ENCODE measurements around the gene PCNP. TPM values are rescaled to one million over a fixed set of nuclear protein-coding genes. Genes with fewer than 3 reads are reported as not detected.
A peak's percentile ranks its signal among the peaks of the same experiment; 100 is the strongest.
"Not testable (repeated sequence)": the region's sequence is repeated elsewhere in the genome, so short reads cannot be mapped to it uniquely, and the experiment has no call there.

Gene PCNP
- total and polyA plus RNA-seq, 5 donors: 81.4 to 152 (median 145) TPM

DNA sequence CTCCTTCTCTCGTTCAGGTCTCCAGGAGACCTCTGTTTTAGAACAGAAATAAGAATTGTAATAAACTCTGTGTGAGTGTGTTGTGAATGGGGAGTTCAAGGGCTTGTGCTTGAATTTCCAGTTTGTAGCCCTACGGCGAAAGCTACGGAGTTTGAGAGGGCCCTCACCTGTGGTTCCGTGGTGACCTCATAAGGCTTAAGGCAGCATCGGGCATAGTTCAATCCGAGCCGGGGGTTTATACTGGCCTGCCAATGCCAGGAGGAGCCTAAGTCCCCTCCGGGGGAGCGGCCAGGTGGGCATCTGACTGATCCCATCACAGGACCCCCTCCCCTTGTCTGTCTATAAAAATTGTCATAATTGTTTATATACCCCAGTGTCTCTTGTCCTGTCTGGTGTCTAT lies 59.2 kb downstream of the PCNP start:
- no peak for DNase-seq
- intact Hi-C loops (cut with DNase I): no loop called here
- ATAC-seq: no peak
- Histone ChIP-seq H3K27me3 (ENCODE audit: control insufficient read depth, insufficient read depth) (no peaks in the 10 kb centered on the region), H3K27ac (ENCODE audit: low read length) (no peak overlapping the region), H3K4me1 (ENCODE audit: control insufficient read depth, insufficient read depth, low read length) (no peaks in the 10 kb centered on the region), H3K9me3 (ENCODE audit: control insufficient read depth, low read length) (no peaks in the 10 kb centered on the region), H3K4me3 (ENCODE audit: low read length) (no peak overlapping the region)
- 89% methylated on average over 10 of the region's 10 CpGs for WGBS

DNA sequence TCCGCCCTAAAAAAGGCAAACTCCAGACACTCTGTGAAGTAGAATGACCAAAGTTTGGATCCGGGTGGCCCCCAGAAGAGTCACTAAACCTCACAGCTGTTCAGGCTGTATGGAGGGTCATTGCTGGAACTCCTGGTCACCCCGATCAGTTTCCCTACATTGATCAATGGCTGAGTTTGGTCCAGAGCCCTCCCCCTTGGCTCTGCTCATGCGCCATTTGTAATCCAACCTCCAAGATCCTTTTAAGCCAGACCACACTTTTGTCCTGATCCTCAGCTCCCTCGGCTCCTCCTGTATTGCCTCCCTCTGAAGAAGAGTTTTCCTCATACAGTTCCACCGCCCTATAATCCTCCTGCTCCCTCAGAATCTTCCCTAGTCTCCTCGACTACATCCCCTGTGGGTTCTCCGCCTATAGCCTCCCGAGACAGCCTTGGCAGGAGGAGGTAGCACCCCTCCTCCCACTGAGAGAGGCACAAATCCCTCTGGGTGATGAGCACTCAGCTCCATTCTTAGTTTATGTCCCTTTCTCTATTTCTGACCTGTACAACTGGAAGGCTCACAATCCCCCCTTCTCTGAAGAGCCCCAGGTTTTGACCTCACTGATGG lies 60.7 kb downstream of the PCNP start:
- 73% methylated on average over 9 of the region's 9 CpGs for WGBS
- no peaks in the 10 kb centered on the region for H3K9me3 ChIP-seq (ENCODE audit: control insufficient read depth, low read length)
- DNase-seq (no peak), ATAC-seq (no peak)
- no peaks in the 10 kb centered on the region for H3K27me3 ChIP-seq (ENCODE audit: control insufficient read depth, insufficient read depth)
- intact Hi-C loops (cut with DNase I): no loop called here
- H3K27ac ChIP-seq (ENCODE audit: low read length): no peak overlapping the region
- no peaks in the 10 kb centered on the region for H3K4me1 ChIP-seq (ENCODE audit: control insufficient read depth, insufficient read depth, low read length)
- H3K4me3 ChIP-seq (ENCODE audit: low read length): no peak overlapping the region

DNA sequence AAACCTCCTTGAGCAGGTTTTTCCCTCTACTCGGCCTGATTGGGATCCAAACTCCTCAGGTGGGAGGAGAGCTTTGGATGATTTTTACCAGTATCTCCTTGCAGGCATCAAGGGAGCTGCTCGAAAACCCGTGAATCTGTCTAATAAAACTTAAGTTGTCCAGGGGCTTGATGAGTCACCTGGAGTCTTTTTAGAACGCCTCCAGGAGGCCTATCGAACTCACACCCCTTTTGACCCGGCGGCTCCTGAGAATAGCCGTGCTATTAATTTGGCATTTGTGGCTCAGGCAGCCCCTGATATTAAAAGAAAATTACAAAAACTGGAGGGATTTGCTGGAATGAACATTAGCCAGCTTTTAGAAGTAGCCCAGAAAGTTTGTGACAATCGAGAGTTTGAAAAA lies 61.4 kb downstream of the PCNP start:
- intact Hi-C loops (cut with DNase I): no loop called here
- no peak for DNase-seq
- no peak overlapping the region for H3K4me3 ChIP-seq (ENCODE audit: low read length)
- no peaks in the 10 kb centered on the region for H3K27me3 ChIP-seq (ENCODE audit: control insufficient read depth, insufficient read depth)
- no peaks in the 10 kb centered on the region for H3K9me3 ChIP-seq (ENCODE audit: control insufficient read depth, low read length)
- 79% methylated on average over 9 of the region's 9 CpGs for WGBS
- H3K27ac ChIP-seq (ENCODE audit: low read length): no peak overlapping the region
- no peaks in the 10 kb centered on the region for H3K4me1 ChIP-seq (ENCODE audit: control insufficient read depth, insufficient read depth, low read length)
- no peak for ATAC-seq

DNA sequence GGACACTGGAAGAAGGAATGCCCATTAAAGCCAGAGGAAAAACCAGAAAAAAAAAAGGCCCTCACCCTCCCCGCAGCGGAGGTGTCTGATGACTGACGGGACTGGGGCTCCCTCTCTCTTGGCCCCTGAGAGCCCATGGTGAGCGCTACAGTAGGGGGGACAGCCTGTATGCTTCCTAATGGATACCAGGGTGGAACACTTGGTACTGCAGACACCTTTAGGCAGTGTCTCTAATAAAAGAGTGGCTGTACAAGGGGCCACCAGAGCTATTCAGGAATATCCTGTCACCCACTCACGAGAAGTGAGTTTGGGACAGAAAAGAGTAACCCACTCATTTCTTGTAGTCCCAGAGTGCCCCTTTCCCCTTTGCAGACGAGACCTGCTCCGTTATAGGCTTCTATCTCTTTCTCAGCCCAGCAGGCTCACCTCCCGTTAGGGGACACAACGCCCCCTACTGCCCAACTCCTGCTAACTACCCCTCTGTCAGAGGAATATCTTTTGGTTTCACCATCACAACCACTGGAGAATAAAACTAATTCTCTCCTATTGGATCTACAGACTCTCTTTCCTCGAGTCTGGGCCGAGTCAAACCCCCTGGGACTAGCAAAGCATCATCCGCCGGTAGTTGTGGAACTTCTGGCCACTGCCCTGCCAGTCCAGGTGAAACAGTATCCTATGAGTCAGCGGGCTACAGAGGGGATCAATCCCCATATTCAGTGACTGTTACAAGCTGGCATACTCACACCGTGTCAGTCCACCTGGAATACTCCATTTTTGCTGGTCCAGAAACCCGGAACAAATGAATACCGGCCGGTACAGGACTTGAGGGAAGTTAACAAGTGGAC lies 62.2 kb downstream of the PCNP start:
- peak; percentile 46 to 78 (median 70) for DNase-seq
- H3K27me3 ChIP-seq (ENCODE audit: control insufficient read depth, insufficient read depth): no peaks in the 10 kb centered on the region
- no peaks in the 10 kb centered on the region for H3K9me3 ChIP-seq (ENCODE audit: control insufficient read depth, low read length)
- no peaks in the 10 kb centered on the region for H3K4me1 ChIP-seq (ENCODE audit: control insufficient read depth, insufficient read depth, low read length)
- ATAC-seq: peak; percentile 80 to 81
- no peak overlapping the region for H3K4me3 ChIP-seq (ENCODE audit: low read length)
- 46% methylated on average over 18 of the region's 18 CpGs for WGBS
- no peak overlapping the region for H3K27ac ChIP-seq (ENCODE audit: low read length)
- intact Hi-C loops (cut with DNase I): no loop called here

DNA sequence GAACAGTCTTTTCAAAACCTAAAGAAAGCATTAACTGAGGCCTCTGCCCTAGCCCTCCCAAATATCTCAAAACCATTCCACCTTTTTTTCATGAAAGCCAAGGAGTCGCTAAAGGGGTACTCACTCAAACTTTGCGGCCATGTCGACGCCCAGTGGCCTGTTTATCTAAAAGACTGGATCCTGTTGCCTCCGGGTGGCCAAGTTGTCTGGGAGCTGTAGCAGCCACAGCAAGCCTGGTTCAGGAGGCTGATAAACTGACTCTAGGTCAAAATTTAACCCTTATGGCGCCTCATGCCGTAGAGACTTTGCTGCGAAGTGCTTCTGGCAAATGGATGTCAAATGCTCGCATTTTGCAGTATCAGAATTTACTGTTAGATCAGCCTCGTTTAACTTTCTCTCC lies 63.5 kb downstream of the PCNP start:
- DNase-seq: no peak
- intact Hi-C loops (cut with DNase I): no loop called here
- Histone ChIP-seq H3K9me3 (ENCODE audit: control insufficient read depth, low read length) (no peaks in the 10 kb centered on the region), H3K27ac (ENCODE audit: low read length) (no peak overlapping the region), H3K27me3 (ENCODE audit: control insufficient read depth, insufficient read depth) (no peaks in the 10 kb centered on the region), H3K4me3 (ENCODE audit: low read length) (no peak overlapping the region), H3K4me1 (ENCODE audit: control insufficient read depth, insufficient read depth, low read length) (no peaks in the 10 kb centered on the region)
- ATAC-seq: no peak
- 70% methylated on average over 10 of the region's 10 CpGs for WGBS

DNA sequence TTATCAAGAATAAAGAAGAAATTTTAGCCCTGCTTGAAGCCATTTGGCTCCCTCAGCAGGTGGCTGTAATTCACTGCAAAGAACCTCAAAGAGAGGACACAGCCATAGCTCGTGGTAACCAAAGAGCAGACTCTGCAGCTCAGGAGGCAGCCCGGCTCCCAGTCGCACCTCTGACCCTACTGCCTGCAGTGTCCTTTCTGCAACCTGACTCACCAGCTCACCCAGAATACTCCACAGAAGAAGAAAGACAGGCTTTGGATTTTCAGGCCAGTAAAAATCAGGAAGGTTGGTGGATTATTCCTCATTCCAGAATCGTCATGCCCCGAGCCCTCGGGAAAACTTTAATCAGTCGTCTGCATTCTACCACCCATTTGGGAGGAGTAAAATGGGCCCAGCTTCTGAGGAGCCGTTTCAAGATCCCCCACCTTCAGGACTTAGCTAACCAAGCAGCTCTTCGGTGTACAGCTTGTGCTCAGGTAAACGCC lies 64.3 kb downstream of the PCNP start:
- intact Hi-C loops (cut with DNase I): no loop called here
- no peaks in the 10 kb centered on the region for H3K27me3 ChIP-seq (ENCODE audit: control insufficient read depth, insufficient read depth)
- DNase-seq (no peak), ATAC-seq (no peak)
- no peak overlapping the region for H3K4me3 ChIP-seq (ENCODE audit: low read length)
- WGBS: 76% methylated on average over 10 of the region's 10 CpGs
- no peak overlapping the region for H3K27ac ChIP-seq (ENCODE audit: low read length)
- H3K9me3 ChIP-seq (ENCODE audit: control insufficient read depth, low read length): no peaks in the 10 kb centered on the region
- no peaks in the 10 kb centered on the region for H3K4me1 ChIP-seq (ENCODE audit: control insufficient read depth, insufficient read depth, low read length)

DNA sequence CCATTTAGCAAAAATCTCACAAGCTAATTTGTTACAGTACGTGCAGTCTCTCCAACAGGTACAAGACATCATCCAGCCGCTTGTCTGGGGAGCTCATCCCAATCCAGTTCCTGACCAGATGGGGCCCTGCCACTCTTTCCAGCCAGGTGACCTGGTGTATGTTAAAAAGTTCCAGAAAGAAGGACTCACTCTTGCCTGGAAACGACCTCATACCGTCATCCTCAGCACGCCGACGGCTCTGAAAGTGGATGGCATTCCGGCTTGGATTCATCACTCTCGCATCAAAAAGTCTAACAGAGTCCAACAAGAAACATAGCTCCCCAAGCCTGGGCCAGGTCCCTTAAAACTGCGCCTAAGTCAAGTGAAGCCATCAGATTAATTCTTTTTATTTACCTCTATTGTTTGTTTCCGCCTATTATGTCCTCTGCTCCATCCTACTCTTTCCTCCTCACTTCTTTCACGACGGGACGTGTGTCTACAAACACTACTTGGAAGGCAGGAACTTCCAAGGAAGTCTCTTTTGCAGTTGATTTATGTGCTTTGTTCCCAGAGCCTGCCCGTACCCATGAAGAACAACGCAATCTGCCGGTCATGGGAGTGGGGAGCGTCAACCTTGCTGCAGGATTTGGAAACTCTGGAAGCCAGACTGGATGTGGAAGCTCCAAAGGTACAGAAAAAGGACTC lies 65.4 kb downstream of the PCNP start:
- WGBS: 83% methylated on average over 18 of the region's 18 CpGs
- no peak overlapping the region for H3K4me3 ChIP-seq (ENCODE audit: low read length)
- DNase-seq (no peak), ATAC-seq (no peak)
- H3K27me3 ChIP-seq (ENCODE audit: control insufficient read depth, insufficient read depth): no peaks in the 10 kb centered on the region
- H3K4me1 ChIP-seq (ENCODE audit: control insufficient read depth, insufficient read depth, low read length): peaks cover 1% of the 10 kb centered on the region
- H3K9me3 ChIP-seq (ENCODE audit: control insufficient read depth, low read length): no peaks in the 10 kb centered on the region
- intact Hi-C loops (cut with DNase I): no loop called here
- no peak overlapping the region for H3K27ac ChIP-seq (ENCODE audit: low read length)

DNA sequence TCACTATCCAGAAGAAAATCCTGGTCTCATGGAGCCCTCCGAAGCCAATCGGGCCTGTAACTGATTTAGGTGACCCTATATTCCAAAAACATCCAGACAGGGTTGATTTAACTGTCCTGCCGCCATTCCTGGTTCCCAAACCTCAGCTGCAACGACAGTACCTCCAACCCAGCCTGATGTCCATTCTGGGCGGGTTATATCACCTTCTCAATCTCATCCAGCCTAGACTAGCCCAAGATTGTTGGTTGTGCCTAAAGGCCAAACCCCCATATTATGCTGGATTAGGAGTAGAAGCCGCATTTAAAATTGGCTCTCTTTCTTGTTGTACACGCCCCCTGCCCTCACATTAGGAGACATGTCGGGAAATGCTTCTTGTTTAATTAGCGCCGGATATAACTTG lies 66.3 kb downstream of the PCNP start:
- 95% methylated on average over 10 of the region's 10 CpGs for WGBS
- Histone ChIP-seq H3K27ac (ENCODE audit: low read length) (no peak overlapping the region), H3K4me3 (ENCODE audit: low read length) (no peak overlapping the region), H3K4me1 (ENCODE audit: control insufficient read depth, insufficient read depth, low read length) (peaks cover 1% of the 10 kb centered on the region), H3K9me3 (ENCODE audit: control insufficient read depth, low read length) (no peaks in the 10 kb centered on the region), H3K27me3 (ENCODE audit: control insufficient read depth, insufficient read depth) (no peaks in the 10 kb centered on the region)
- ATAC-seq: no peak
- DNase-seq: no peak
- intact Hi-C loops (cut with DNase I): no loop called here

DNA sequence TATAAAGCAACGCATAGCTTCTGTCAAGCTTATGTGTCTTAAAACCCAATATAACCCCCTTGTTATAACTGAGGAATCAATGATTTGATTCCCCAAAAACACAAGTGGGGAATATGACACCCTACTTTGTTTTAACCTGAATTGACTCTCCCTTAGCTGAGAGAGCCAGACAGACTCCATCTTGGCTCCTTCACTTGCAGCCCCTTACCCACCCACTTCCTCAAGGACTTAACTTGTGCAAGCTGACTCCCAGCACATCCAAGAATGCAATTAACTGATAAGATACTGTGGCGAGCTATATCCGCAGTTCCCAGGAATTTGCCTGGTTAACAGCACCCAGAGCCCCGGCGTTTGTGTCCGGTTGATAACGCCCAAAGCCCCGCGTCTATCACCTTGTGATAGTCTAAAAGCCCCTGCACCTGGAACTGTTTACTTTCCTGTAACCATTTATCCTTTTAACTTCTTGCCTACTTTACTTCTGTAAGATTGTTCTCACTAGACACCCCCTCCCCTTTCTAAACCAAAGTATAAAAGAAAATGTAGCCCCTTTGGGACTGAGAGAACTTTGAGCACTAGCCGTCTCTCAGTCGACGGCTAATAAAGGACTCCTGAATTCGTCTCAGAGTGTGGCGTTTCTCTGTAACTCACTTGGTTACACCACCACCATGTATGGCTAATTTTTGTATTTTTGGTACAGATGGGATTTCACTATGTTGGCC lies 67.6 kb downstream of the PCNP start:
- ATAC-seq; H3K4me1 ChIP-seq (ENCODE audit: control insufficient read depth, insufficient read depth, low read length); H3K27ac ChIP-seq (ENCODE audit: low read length); H3K9me3 ChIP-seq (ENCODE audit: control insufficient read depth, low read length); intact Hi-C loops (cut with DNase I); H3K27me3 ChIP-seq (ENCODE audit: control insufficient read depth, insufficient read depth); H3K4me3 ChIP-seq (ENCODE audit: low read length); DNase-seq: not testable (repeated sequence)
- 42% methylated on average over 14 of the region's 14 CpGs for WGBS

DNA sequence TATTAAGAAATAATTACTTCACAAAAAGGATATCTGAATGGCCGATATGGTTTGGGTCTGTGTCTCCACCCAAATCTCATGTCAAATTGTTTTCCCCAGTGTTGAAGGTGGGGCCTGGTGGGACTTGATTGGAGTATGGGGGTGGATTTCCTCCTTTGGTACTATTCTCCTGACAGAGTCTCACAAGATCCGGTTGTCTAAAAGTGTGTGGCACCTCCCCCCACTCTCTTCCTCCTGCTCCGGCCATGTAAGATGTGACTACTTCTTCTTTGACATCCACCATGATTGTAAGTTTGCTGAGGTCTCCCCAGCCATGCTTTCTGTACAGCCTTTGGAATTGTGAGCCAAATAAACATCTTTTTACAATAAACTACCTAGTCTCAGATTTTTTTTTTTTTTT lies 68.5 kb downstream of the PCNP start:
- DNase-seq (no peak), ATAC-seq (no peak)
- Histone ChIP-seq H3K27ac (ENCODE audit: low read length) (no peak overlapping the region), H3K9me3 (ENCODE audit: control insufficient read depth, low read length) (no peaks in the 10 kb centered on the region), H3K4me1 (ENCODE audit: control insufficient read depth, insufficient read depth, low read length) (peaks cover 1% of the 10 kb centered on the region), H3K27me3 (ENCODE audit: control insufficient read depth, insufficient read depth) (no peaks in the 10 kb centered on the region), H3K4me3 (ENCODE audit: low read length) (no peak overlapping the region)
- intact Hi-C loops (cut with DNase I): no loop called here
- 53% methylated on average over 3 of the region's 3 CpGs for WGBS
